ENCODE measurements around the gene EPHB1. TPM values are rescaled to one million over a fixed set of nuclear protein-coding genes. Genes with fewer than 3 reads are reported as not detected.

The EPHB1 gene
- total RNA-seq, 4 donors from 2014 or later, result 0.82 to 2.2 (median 1.2) TPM

GRCh38 chr3:135051409-135051973 is 256.4 kb downstream of the EPHB1 start:
- Histone ChIP-seq H3K9me3 (no peaks in the 10 kb centered on the region), H3K36me3 (no peaks in the 10 kb centered on the region), H3K4me1 (no peaks in the 10 kb centered on the region), H3K27ac (no peak overlapping the region), H3K4me3 (no peak overlapping the region), H3K27me3 (no peaks in the 10 kb centered on the region)
- DNase-seq, result no peak
- intact Hi-C loops (cut with DNase I; ENCODE audit: low total_unique reads) (no loop called here), in situ Hi-C loops (cut with MboI; ENCODE audit: low pct_ligation_motif_present in 1 of 4, low pct_unique_long_range_greater_than_20kb in 1 of 4, low sequenced_read_pairs in 3 of 4) (no loop called here)
- TF ChIP-seq, protein P1, sequence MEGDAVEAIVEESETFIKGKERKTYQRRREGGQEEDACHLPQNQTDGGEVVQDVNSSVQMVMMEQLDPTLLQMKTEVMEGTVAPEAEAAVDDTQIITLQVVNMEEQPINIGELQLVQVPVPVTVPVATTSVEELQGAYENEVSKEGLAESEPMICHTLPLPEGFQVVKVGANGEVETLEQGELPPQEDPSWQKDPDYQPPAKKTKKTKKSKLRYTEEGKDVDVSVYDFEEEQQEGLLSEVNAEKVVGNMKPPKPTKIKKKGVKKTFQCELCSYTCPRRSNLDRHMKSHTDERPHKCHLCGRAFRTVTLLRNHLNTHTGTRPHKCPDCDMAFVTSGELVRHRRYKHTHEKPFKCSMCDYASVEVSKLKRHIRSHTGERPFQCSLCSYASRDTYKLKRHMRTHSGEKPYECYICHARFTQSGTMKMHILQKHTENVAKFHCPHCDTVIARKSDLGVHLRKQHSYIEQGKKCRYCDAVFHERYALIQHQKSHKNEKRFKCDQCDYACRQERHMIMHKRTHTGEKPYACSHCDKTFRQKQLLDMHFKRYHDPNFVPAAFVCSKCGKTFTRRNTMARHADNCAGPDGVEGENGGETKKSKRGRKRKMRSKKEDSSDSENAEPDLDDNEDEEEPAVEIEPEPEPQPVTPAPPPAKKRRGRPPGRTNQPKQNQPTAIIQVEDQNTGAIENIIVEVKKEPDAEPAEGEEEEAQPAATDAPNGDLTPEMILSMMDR (IDR thresholded peaks at IDR 0.05), result no peak
- TF ChIP-seq POLR2AphosphoS5 (IDR thresholded peaks at IDR 0.05) (no peak), POLR2A (IDR thresholded peaks at IDR 0.05) (no peak), EP300 (IDR thresholded peaks at IDR 0.05; ENCODE audit: low read depth) (no peak)
- WGBS, 2 donors (ENCODE audit: low coverage in 1 of 2), result 77 to 83% methylated on average over 4 of the region's 4 CpGs

DNA sequence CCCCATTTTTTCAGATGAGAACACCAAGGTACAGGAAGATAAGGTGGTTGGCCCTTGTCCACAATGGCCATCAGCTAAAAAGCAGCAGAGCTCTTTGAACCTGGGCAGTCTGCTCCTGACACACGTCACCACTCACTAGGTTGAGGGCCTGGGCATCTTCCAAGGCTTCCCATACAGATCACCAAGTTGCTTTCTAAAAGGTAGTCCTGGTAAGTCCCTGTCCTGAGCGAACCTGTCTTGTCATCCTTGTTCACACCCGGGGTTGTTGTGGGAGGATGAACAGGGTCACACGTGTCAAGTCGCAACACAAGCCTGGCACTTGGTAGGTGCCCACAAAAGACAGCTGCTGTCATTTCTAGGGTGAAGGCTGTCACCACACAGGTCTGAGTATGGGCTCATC is 260.4 kb downstream of the EPHB1 start:
- intact Hi-C loops (cut with DNase I; ENCODE audit: low total_unique reads), result no loop called here
- TF ChIP-seq POLR2AphosphoS5 (IDR thresholded peaks at IDR 0.05) (no peak), EP300 (IDR thresholded peaks at IDR 0.05; ENCODE audit: low read depth) (no peak), POLR2A (IDR thresholded peaks at IDR 0.05) (no peak)
- TF ChIP-seq, protein P1 (IDR thresholded peaks at IDR 0.05), result no peak
- in situ Hi-C loops (cut with MboI; ENCODE audit: low pct_ligation_motif_present in 1 of 4, low pct_unique_long_range_greater_than_20kb in 1 of 4, low sequenced_read_pairs in 3 of 4), result no loop called here
- Histone ChIP-seq H3K4me3 (no peak overlapping the region), H3K36me3 (no peaks in the 10 kb centered on the region), H3K27me3 (no peaks in the 10 kb centered on the region), H3K4me1 (no peaks in the 10 kb centered on the region), H3K27ac (no peak overlapping the region), H3K9me3 (no peaks in the 10 kb centered on the region)
- DNase-seq, result no peak
- 75% methylated on average over 5 of the region's 5 CpGs; no CpG with 5 or more reads in 1 of the 2 donors for WGBS, 2 donors (ENCODE audit: low coverage in 1 of 2)

DNA sequence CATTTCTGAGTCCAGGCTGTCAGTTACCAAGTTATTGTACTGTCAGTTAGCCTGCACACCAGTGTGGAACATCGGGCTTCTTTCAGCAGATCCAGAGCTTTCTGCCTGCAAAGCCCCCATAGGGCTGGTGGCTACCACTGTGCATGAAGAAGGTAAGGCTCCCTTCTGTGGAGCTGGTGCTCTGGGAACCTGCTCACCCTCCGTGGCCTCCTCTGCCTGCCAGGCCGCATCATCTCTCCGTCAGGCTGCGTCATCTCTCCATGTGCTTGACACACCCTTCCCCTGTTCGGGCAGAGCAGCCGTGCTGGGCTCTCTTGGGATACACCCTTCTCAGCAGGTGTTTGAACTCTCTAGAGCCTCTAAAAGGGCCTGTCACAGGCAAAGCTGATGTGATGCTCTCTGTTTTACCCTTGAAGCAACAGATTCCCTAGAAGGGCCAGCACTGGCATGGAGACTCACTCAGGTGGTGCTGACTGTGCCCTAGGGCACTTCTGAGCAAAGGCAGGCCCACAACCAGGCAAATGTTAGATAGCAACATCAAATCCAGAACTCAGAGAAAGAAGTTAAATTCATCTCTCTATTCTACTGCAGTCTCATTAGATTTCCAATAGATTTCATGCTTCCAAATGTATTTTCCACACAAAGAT is 261.1 kb downstream of the EPHB1 start:
- intact Hi-C loops (cut with DNase I; ENCODE audit: low total_unique reads), result no loop called here
- TF ChIP-seq POLR2A (IDR thresholded peaks at IDR 0.05), result no peak
- TF ChIP-seq, protein P1 (IDR thresholded peaks at IDR 0.05), result no peak
- no peak for TF ChIP-seq EP300 (IDR thresholded peaks at IDR 0.05; ENCODE audit: low read depth)
- no peak for TF ChIP-seq POLR2AphosphoS5 (IDR thresholded peaks at IDR 0.05)
- in situ Hi-C loops (cut with MboI; ENCODE audit: low pct_ligation_motif_present in 1 of 4, low pct_unique_long_range_greater_than_20kb in 1 of 4, low sequenced_read_pairs in 3 of 4), result no loop called here
- Histone ChIP-seq H3K4me3 (no peak overlapping the region), H3K27me3 (no peaks in the 10 kb centered on the region), H3K4me1 (no peaks in the 10 kb centered on the region), H3K27ac (no peak overlapping the region), H3K9me3 (no peaks in the 10 kb centered on the region), H3K36me3 (no peaks in the 10 kb centered on the region)
- DNase-seq, result no peak
- WGBS, 2 donors (ENCODE audit: low coverage in 1 of 2), result 50 to 63% methylated on average over 2 to 7 of the region's 7 CpGs

DNA sequence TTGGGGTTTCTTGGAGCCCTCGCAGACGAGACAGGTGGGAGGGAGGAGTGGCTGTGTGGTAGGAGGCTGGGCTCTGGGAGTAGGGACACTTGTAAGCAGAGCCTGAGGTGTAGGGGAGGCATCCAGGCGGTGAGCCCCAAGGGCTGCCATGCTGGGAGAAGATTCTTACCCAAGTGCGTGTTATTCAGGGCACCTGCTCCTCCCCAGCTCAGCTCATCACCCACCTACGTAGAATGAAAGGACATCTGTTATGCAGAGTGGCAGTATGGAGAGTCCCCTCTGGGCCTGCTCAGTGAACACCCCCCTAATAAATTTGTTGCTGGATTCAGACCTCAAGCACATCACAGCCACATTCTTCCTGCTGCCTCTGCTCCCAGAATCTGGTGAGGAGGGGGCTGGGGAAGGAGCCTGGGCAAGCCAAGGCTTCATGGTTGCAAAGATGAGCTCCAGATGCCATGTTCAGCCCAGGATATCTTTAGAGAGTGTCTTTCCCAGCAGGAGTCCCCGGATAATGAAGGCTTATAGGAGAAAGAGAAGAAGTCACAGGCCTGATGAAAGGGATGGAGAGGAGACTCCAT is 261.8 kb downstream of the EPHB1 start:
- in situ Hi-C loops (cut with MboI; ENCODE audit: low pct_ligation_motif_present in 1 of 4, low pct_unique_long_range_greater_than_20kb in 1 of 4, low sequenced_read_pairs in 3 of 4), result no loop called here
- no peaks in the 10 kb centered on the region for H3K9me3 ChIP-seq
- H3K4me1 ChIP-seq, result no peaks in the 10 kb centered on the region
- no peaks in the 10 kb centered on the region for H3K27me3 ChIP-seq
- TF ChIP-seq POLR2AphosphoS5 (IDR thresholded peaks at IDR 0.05) (no peak), POLR2A (IDR thresholded peaks at IDR 0.05) (no peak), EP300 (IDR thresholded peaks at IDR 0.05; ENCODE audit: low read depth) (no peak)
- TF ChIP-seq, protein P1 (IDR thresholded peaks at IDR 0.05), result no peak
- 73 to 81% methylated on average over 6 of the region's 6 CpGs for WGBS, 2 donors (ENCODE audit: low coverage in 1 of 2)
- intact Hi-C loops (cut with DNase I; ENCODE audit: low total_unique reads), result no loop called here
- DNase-seq, result no peak
- H3K4me3 ChIP-seq, result no peak overlapping the region
- H3K27ac ChIP-seq, result no peak overlapping the region
- no peaks in the 10 kb centered on the region for H3K36me3 ChIP-seq

All from transverse colon (tissue), 4 donors.